ENCODE data around the gene PEG3. TPM values are rescaled to one million over a fixed set of nuclear protein-coding genes. Genes with fewer than 3 reads are reported as not detected.

PEG3 gene
- total and polyA plus RNA-seq, 5 donors = 3.1 to 17.0 (median 12.8) TPM

- intact Hi-C loops (cut with DNase I) = no loop called here
- H3K4me1 ChIP-seq (ENCODE audit: control insufficient read depth, insufficient read depth, low read length) = no peaks in the 10 kb centered on the region
- H3K9me3 ChIP-seq (ENCODE audit: control insufficient read depth, low read length) = no peaks in the 10 kb centered on the region
- no peaks in the 10 kb centered on the region for H3K27me3 ChIP-seq (ENCODE audit: control insufficient read depth, insufficient read depth)
- DNase-seq (no peak), ATAC-seq (no peak)
- WGBS = 64% methylated on average over 2 of the region's 2 CpGs
- no peak overlapping the region for H3K27ac ChIP-seq (ENCODE audit: low read length)
- H3K4me3 ChIP-seq (ENCODE audit: low read length) = no peak overlapping the region
Observed at GRCh38 chr19:56827708-56828107, 12.8 kb downstream of the PEG3 start.

GRCh38 chr19:56823956-56824355 is 16.6 kb downstream of the PEG3 start:
- no peaks in the 10 kb centered on the region for H3K4me1 ChIP-seq (ENCODE audit: control insufficient read depth, insufficient read depth, low read length)
- WGBS = 89% methylated on average over 6 of the region's 6 CpGs
- DNase-seq = no peak

GRCh38 chr19:56823417-56823816 is 17.1 kb downstream of the PEG3 start:
- H3K4me3 ChIP-seq (ENCODE audit: low read length) = no peak overlapping the region
- DNase-seq = no peak
- ATAC-seq = no peak
- no peak overlapping the region for H3K27ac ChIP-seq (ENCODE audit: low read length)
- H3K27me3 ChIP-seq (ENCODE audit: control insufficient read depth, insufficient read depth) = no peaks in the 10 kb centered on the region
- 72% methylated on average over 12 of the region's 12 CpGs for WGBS
- intact Hi-C loops (cut with DNase I) = no loop called here
- H3K4me1 ChIP-seq (ENCODE audit: control insufficient read depth, insufficient read depth, low read length) = no peaks in the 10 kb centered on the region
- H3K9me3 ChIP-seq (ENCODE audit: control insufficient read depth, low read length) = no peaks in the 10 kb centered on the region

More at GRCh38 chr19:56823956-56824355, 16.6 kb downstream of the PEG3 start:
- H3K4me3 ChIP-seq (ENCODE audit: low read length) = no peak overlapping the region
- intact Hi-C loops (cut with DNase I) = no loop called here
- no peak for ATAC-seq
- H3K9me3 ChIP-seq (ENCODE audit: control insufficient read depth, low read length) = no peaks in the 10 kb centered on the region
- H3K27ac ChIP-seq (ENCODE audit: low read length) = no peak overlapping the region
- no peaks in the 10 kb centered on the region for H3K27me3 ChIP-seq (ENCODE audit: control insufficient read depth, insufficient read depth)

DNA sequence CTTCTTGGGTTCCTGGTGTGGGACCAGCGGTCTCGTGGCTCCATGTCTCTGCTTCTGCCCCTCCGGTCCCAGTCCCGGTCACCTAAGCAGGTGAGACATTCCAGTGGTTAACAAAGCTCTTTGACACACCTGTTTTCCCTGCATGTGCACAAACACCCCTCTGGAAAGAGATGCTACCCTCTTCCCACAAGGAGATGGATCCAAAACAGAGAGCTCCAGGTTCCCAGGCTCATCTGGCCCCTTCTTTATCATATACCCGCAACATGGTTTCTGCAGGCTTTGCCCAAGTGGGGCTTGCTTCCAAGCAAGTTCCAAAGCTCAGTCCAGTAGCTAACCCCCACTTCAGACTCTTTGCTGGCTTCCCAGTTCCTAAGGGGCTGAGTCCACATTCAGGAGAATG is 17.8 kb downstream of the PEG3 start:
- Histone ChIP-seq H3K27ac (ENCODE audit: low read length) (no peak overlapping the region), H3K4me1 (ENCODE audit: control insufficient read depth, insufficient read depth, low read length) (no peaks in the 10 kb centered on the region), H3K27me3 (ENCODE audit: control insufficient read depth, insufficient read depth) (no peaks in the 10 kb centered on the region), H3K4me3 (ENCODE audit: low read length) (no peak overlapping the region), H3K9me3 (ENCODE audit: control insufficient read depth, low read length) (no peaks in the 10 kb centered on the region)
- no peak for DNase-seq
- intact Hi-C loops (cut with DNase I) = no loop called here
- no peak for ATAC-seq
- 93% methylated on average over 5 of the region's 5 CpGs for WGBS

DNA sequence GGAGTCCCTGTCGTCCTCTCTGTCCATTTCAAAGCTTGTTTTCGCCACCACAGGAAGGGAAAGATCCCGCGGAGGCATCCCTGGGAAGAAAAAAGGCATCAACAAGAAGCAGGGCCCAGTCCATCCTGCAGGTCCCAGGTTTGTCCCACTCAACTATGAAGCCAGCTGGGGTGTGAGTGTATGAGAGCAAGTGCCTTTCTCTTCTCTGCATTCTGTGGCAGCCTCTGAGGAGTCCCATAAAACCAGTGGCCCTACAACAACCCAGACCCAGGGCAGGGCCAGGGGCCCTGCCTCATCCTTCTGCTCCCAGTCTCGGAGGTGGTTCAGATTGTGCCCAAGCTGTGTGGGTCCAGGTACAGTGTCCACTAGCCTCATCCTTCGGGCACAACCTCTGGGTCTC is 18.9 kb downstream of the PEG3 start:
- Histone ChIP-seq H3K27ac (ENCODE audit: low read length) (no peak overlapping the region), H3K9me3 (ENCODE audit: control insufficient read depth, low read length) (no peaks in the 10 kb centered on the region), H3K4me3 (ENCODE audit: low read length) (no peak overlapping the region), H3K27me3 (ENCODE audit: control insufficient read depth, insufficient read depth) (no peaks in the 10 kb centered on the region), H3K4me1 (ENCODE audit: control insufficient read depth, insufficient read depth, low read length) (no peaks in the 10 kb centered on the region)
- no peak for DNase-seq
- ATAC-seq = no peak
- intact Hi-C loops (cut with DNase I) = no loop called here
- 79% methylated on average over 6 of the region's 6 CpGs for WGBS

DNA sequence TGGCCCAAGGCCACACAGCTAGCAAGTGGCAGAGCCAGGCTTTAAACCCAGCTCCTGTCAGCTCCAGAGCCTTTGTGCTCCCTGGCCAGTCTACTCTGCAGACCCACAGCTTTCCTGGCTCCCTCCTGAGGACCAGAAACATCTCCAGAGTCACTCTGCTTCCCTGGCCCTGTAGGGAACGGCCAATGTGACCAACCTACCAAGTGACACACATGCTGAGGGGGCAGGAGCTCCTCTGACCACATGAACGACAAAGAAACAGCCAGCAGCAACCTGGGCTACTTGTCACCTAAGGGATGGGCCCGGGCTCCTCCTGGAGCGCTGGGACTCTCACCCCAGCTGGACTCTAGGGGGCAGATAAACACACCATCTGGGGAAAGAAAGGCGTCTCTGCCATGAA is 19.3 kb downstream of the PEG3 start:
- DNase-seq = no peak
- ATAC-seq = no peak
- 69% methylated on average over 5 of the region's 5 CpGs for WGBS
- intact Hi-C loops (cut with DNase I) = no loop called here
- Histone ChIP-seq H3K4me1 (ENCODE audit: control insufficient read depth, insufficient read depth, low read length) (no peaks in the 10 kb centered on the region), H3K9me3 (ENCODE audit: control insufficient read depth, low read length) (no peaks in the 10 kb centered on the region), H3K4me3 (ENCODE audit: low read length) (no peak overlapping the region), H3K27ac (ENCODE audit: low read length) (no peak overlapping the region), H3K27me3 (ENCODE audit: control insufficient read depth, insufficient read depth) (no peaks in the 10 kb centered on the region)

DNA sequence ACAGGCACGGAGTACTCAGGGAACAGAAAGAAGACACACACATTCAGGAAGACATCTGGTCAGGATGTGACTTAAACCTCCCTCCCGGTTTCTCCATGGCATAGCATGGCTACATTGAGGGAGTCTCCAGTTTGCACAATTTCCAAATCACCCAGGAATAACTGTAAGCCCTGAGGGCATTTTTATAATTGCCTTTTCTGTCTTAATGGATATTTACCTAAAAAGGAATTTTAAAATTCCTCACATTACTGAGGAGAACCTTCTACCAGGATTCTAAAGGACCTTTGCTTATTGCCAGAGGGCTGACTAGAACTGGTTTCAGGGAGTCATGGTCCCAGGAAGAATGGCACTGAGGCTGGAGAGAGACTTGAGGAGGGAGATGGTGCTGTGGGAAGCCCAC is 21.4 kb downstream of the PEG3 start:
- no peak for DNase-seq
- ATAC-seq = no peak
- Histone ChIP-seq H3K27ac (ENCODE audit: low read length) (no peak overlapping the region), H3K9me3 (ENCODE audit: control insufficient read depth, low read length) (no peaks in the 10 kb centered on the region), H3K27me3 (ENCODE audit: control insufficient read depth, insufficient read depth) (no peaks in the 10 kb centered on the region), H3K4me1 (ENCODE audit: control insufficient read depth, insufficient read depth, low read length) (no peaks in the 10 kb centered on the region), H3K4me3 (ENCODE audit: low read length) (no peak overlapping the region)
- WGBS = 75% methylated on average over 2 of the region's 2 CpGs
- intact Hi-C loops (cut with DNase I) = no loop called here

DNA sequence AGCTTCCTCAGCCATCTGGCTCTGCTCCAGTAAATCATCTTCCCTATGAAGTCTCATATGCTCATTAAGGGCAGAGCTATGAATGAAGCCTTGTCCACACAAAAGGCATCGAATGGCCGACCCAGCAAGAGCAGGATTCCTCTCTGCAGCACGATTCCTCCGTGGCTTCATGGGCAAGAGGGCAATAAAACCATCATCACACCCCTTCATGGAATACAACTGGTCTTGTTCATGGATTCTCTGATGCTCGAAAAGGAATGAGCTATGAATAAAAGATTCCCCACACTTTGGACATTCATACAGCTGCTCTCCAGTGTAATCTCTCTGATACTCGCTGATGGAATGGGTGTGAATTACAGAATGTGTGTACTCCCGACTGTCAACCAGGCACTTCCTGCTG is 25.9 kb downstream of the PEG3 start:
- DNase-seq (no peak), ATAC-seq (no peak)
- Histone ChIP-seq H3K27ac (ENCODE audit: low read length) (no peak overlapping the region), H3K9me3 (ENCODE audit: control insufficient read depth, low read length) (no peaks in the 10 kb centered on the region), H3K4me3 (ENCODE audit: low read length) (no peak overlapping the region), H3K27me3 (ENCODE audit: control insufficient read depth, insufficient read depth) (no peaks in the 10 kb centered on the region), H3K4me1 (ENCODE audit: control insufficient read depth, insufficient read depth, low read length) (no peaks in the 10 kb centered on the region)
- intact Hi-C loops (cut with DNase I) = no loop called here
- 84% methylated on average over 7 of the region's 7 CpGs for WGBS

GRCh38 chr19:56813531-56813930 is 27.0 kb downstream of the PEG3 start:
- no peaks in the 10 kb centered on the region for H3K9me3 ChIP-seq (ENCODE audit: control insufficient read depth, low read length)

DNA sequence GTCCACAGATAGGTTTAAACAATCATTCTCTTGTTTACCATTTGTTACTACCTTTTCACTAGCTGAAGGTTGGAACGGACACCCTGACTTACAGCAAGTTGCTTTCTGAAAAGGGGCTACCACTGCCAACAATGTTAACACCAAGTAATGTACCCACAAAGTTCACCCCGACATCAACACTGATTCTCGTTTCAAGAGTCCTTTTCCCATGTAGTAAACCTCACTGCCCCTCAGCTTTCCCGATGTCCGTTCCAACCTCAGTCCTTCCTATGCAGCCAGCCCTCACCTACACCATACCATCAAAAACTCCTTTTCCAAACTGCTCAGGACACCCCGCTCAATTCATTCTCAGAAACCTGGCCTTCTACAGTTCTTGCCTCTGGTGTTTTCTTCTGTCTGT is 29.0 kb downstream of the PEG3 start:
- no peak for ATAC-seq
- no peaks in the 10 kb centered on the region for H3K4me1 ChIP-seq (ENCODE audit: control insufficient read depth, insufficient read depth, low read length)
- no peaks in the 10 kb centered on the region for H3K9me3 ChIP-seq (ENCODE audit: control insufficient read depth, low read length)
- no peak overlapping the region for H3K27ac ChIP-seq (ENCODE audit: low read length)
- WGBS = 70% methylated on average over 6 of the region's 6 CpGs
- no peaks in the 10 kb centered on the region for H3K27me3 ChIP-seq (ENCODE audit: control insufficient read depth, insufficient read depth)
- no peak overlapping the region for H3K4me3 ChIP-seq (ENCODE audit: low read length)
- intact Hi-C loops (cut with DNase I) = no loop called here
- DNase-seq = no peak

More at GRCh38 chr19:56813531-56813930, 27.0 kb downstream of the PEG3 start:
- ATAC-seq (no peak), DNase-seq (no peak)
- 76% methylated on average over 5 of the region's 5 CpGs for WGBS
- Histone ChIP-seq H3K27ac (ENCODE audit: low read length) (no peak overlapping the region), H3K27me3 (ENCODE audit: control insufficient read depth, insufficient read depth) (no peaks in the 10 kb centered on the region), H3K4me1 (ENCODE audit: control insufficient read depth, insufficient read depth, low read length) (no peaks in the 10 kb centered on the region), H3K4me3 (ENCODE audit: low read length) (no peak overlapping the region)
- intact Hi-C loops (cut with DNase I) = no loop called here

DNA sequence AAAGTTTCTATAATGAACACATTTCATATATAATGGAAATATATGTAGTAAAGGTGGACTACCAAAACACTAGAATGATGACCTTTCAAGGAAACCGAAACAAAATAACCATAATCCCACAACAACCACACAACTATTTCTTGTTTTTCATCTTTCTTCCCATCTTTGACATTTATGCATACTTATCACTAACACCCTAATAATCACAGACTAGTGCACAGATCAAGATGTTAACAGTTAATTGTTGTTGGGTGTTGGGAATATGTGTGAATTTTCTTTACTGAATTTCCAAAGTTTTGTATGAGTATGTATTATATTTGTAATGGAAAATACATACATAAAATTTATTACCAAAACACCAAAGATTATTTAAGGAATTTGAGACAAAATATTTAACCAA is 30.3 kb downstream of the PEG3 start:
- intact Hi-C loops (cut with DNase I) = no loop called here
- H3K27me3 ChIP-seq (ENCODE audit: control insufficient read depth, insufficient read depth) = no peaks in the 10 kb centered on the region
- no peak overlapping the region for H3K4me3 ChIP-seq (ENCODE audit: low read length)
- DNase-seq (no peak), ATAC-seq (no peak)
- WGBS = 90% methylated on average over 1 of the region's 1 CpG
- H3K9me3 ChIP-seq (ENCODE audit: control insufficient read depth, low read length) = no peaks in the 10 kb centered on the region
- H3K4me1 ChIP-seq (ENCODE audit: control insufficient read depth, insufficient read depth, low read length) = no peaks in the 10 kb centered on the region
- no peak overlapping the region for H3K27ac ChIP-seq (ENCODE audit: low read length)

GRCh38 chr19:56808717-56809392 is 31.7 kb downstream of the PEG3 start:
- Histone ChIP-seq H3K4me1 (ENCODE audit: control insufficient read depth, insufficient read depth, low read length) (no peaks in the 10 kb centered on the region), H3K27ac (ENCODE audit: low read length) (no peak overlapping the region), H3K27me3 (ENCODE audit: control insufficient read depth, insufficient read depth) (no peaks in the 10 kb centered on the region), H3K4me3 (ENCODE audit: low read length) (no peak overlapping the region), H3K9me3 (ENCODE audit: control insufficient read depth, low read length) (no peaks in the 10 kb centered on the region)
- DNase-seq = no peak
- intact Hi-C loops (cut with DNase I) = no loop called here
- 84% methylated on average over 3 of the region's 3 CpGs for WGBS
- no peak for ATAC-seq
